ENCODE data around the gene C1GALT1C1L.

- no peak for TF ChIP-seq CTCF (IDR thresholded peaks at IDR 0.05)
- TF ChIP-seq POLR2A (IDR thresholded peaks at IDR 0.05): no peak
These were observed 9.1 kb upstream of the C1GALT1C1L start for GRCh38 chr2:43685357-43685756.
